Measurements from ENCODE around the gene PCNA.

The PCNA gene

DNA sequence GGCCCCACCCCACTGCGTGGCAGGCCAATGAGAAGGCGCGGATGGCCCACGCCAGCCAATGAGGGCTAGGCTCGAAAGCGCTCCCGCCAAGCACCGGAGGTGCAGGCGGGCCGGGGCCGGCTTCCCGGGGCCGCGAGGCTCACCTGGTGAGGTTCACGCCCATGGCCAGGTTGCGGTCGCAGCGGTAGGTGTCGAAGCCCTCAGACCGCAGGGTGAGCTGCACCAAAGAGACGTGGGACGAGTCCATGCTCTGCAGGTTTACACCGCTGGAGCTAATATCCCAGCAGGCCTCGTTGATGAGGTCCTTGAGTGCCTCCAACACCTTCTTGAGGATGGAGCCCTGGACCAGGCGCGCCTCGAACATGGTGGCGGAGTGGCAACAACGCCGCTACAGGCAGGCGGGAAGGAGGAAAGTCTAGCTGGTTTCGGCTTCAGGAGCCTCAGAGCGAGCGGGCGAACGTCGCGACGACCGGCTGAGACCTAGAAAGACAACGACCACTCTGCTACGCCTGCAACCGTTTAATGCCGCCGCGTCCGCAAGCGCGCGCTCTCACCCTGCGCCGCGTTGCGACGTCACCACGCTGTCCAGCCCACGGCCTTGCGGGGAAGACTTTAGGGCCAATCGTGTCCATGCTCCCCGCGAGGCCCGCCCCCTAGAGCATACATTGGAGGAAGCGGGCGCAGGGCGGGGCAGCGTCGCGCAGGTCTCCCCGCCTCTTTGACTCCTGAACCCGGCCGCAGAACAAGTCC, at the start of gene PCNA:
TSS of gene PCNA (minus strand) at position 524 of the 750 bp plus-strand sequence. CDS start at position 364, 160 bp downstream.
- peak within 1 kb of the TSS; percentile 71 for H3K4me3 ChIP-seq (ENCODE audit: low read depth, low read length)
- TF ChIP-seq CTCF (IDR thresholded peaks at IDR 0.05; ENCODE audit: borderline replicate concordance, insufficient read depth, low read depth, low read length): no peak

- no peak for TF ChIP-seq CTCF (IDR thresholded peaks at IDR 0.05; ENCODE audit: borderline replicate concordance, insufficient read depth, low read depth, low read length)
- no peak overlapping the region for H3K4me3 ChIP-seq (ENCODE audit: low read depth, low read length)
Measured at GRCh38 chr20:5168651-5169396, 49.1 kb upstream of the PCNA start.

DNA sequence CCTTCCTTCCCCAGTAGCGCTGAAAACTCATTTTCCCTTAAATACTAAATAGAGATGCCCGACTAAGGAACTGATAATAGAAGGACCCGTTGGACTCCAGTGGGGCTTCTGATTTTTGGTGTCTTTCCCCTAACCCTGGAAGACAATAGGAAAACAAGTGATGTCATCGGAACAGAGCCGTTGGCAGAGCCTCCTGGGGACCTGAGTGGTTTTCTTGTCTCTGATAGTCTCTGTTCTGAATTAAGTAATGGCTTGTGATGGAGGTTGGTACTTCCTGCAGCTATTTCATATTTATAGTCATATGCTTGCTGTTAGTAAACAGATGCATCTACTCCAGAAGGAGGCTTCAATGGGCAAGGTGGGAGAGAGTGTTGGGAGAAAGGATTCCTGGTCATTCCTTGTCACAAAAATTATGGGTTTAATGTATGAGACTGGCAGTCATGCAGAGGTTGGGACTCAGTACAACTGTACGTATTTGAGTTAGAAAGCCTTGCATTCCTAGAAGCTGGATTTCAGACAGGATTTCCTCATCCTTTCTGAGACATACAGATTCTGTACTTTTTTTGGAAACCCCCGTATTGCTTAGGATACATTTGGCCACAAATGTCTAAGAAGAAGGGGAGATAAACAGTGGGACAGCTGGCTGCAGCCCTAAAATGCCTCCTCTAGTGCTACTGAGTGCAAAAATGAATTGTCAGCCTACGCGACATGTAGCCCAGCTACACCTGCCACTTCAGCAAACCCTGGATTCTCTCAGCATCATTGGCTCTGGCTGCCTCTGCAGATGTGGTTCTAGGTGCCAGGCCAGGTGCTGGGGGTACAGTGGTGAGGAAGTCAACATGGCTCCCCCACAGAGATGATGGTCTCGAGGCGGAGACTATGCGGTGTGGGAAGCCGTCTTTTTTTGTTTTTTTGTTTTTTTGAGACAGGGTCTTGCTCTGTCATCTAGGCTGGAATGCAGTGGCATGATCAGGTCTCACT, 45.2 kb upstream of the PCNA start:
- no peak for TF ChIP-seq CTCF (IDR thresholded peaks at IDR 0.05; ENCODE audit: borderline replicate concordance, insufficient read depth, low read depth, low read length)
- no peak overlapping the region for H3K4me3 ChIP-seq (ENCODE audit: low read depth, low read length)

DNA sequence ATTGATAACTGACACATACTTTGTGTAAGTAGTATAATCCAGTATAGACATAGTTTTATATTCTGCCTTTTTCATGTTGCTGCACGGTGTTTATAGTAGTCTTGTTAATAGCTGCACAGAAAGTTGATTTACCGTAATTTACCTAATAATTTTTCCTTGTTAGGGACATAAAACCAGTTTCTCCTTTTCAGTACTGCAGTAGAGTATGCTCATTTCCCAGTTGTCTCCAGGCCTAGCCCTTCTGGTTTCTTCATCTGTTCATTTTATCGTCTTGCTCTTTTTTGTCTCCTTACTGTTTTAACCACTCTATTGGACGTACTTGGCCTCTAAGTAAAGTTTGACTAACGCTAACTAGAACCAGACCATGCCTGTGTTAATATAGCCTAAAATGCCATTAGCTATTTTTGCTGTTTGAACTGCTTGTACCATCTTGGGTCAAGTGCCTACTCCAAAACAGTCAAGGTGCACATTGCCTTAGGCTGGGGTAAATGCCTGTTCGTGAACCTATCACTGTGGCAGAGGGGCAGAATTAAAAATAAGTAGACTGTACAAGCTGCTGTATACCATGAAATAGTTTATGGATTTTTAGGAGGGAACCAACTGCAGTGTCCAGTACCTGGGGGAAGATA, 41.9 kb upstream of the PCNA start:
- no peak overlapping the region for H3K4me3 ChIP-seq (ENCODE audit: low read depth, low read length)
- no peak for TF ChIP-seq CTCF (IDR thresholded peaks at IDR 0.05; ENCODE audit: borderline replicate concordance, insufficient read depth, low read depth, low read length)

DNA sequence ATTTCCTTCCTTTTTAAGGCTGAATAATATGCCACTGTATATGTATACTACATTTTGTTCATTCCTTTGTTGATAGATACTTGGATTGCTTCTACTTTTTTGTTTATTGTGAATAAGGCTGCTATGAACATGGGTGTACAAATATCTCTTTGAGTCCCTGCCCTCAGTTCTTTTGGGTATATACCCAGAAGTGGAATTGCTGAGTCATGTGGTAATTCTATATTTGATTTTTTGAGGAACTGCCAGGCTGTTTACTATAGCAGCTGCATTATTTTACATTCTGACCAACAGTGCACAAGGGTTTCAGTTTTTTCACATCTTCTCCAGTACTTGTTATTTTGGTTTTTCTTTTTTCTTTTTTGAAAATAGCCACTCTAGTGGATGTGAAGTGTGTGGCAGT, 41.1 kb upstream of the PCNA start:
- H3K4me3 ChIP-seq (ENCODE audit: low read depth, low read length): no peak overlapping the region
- TF ChIP-seq CTCF (IDR thresholded peaks at IDR 0.05; ENCODE audit: borderline replicate concordance, insufficient read depth, low read depth, low read length): no peak

GRCh38 chr20:5159928-5160327, 40.2 kb upstream of the PCNA start:
- no peak overlapping the region for H3K4me3 ChIP-seq (ENCODE audit: low read depth, low read length)
- TF ChIP-seq CTCF (IDR thresholded peaks at IDR 0.05; ENCODE audit: borderline replicate concordance, insufficient read depth, low read depth, low read length): no peak

Data from GM12875 (cell line).